ENCODE results near the gene PATL1. TPM values are rescaled to one million over a fixed set of nuclear protein-coding genes. Genes with fewer than 3 reads are reported as not detected.

The PATL1 gene, protein sequence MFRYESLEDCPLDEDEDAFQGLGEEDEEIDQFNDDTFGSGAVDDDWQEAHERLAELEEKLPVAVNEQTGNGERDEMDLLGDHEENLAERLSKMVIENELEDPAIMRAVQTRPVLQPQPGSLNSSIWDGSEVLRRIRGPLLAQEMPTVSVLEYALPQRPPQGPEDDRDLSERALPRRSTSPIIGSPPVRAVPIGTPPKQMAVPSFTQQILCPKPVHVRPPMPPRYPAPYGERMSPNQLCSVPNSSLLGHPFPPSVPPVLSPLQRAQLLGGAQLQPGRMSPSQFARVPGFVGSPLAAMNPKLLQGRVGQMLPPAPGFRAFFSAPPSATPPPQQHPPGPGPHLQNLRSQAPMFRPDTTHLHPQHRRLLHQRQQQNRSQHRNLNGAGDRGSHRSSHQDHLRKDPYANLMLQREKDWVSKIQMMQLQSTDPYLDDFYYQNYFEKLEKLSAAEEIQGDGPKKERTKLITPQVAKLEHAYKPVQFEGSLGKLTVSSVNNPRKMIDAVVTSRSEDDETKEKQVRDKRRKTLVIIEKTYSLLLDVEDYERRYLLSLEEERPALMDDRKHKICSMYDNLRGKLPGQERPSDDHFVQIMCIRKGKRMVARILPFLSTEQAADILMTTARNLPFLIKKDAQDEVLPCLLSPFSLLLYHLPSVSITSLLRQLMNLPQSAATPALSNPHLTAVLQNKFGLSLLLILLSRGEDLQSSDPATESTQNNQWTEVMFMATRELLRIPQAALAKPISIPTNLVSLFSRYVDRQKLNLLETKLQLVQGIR
- total RNA-seq: 12.0 and 14.9 TPM in 2 replicates

GRCh38 chr11:59668950-59669610 lies at the start of gene PATL1:
Gene PATL1 (minus strand): TSS chr11:59669037. CDS start chr11:59668895, 142 bp downstream.

DNA sequence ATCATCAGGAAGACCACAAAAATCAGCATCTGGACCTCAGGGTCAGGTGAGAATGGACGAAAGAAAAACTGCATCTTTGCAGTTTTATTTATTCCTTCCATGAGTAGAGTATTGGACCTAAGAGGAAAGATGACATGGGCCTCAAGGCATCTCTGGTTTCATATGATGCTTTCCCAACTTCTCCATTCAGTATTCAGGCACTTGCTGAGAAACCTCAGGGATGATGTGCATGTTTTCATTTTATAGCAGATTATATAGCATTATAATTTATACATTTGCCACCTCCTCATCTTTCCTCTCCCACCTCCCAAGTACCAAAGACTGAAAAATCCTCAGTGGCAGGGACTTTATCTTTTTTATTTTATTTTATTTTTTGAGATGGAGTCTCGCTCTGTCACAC lies 44.9 kb upstream of the PATL1 start, which contains the start of gene OR10V1:
TSS of gene OR10V1 (minus strand) at position 101 of the 400 bp plus-strand sequence. CDS start at position 101, 0 bp downstream.

GRCh38 chr11:59615637-59616395 lies 53.0 kb downstream of the PATL1 start, which contains the start of gene OSBP:
Gene OSBP (minus strand): TSS chr11:59615774. CDS start chr11:59615664, 110 bp downstream.

Other genes starting within 250 kb of the PATL1 start
- not detected in 2 replicates for gene OR5A2, start 242.6 kb downstream of the PATL1 start, total RNA-seq
- gene OR5A1, start 232.6 kb downstream of the PATL1 start, total RNA-seq: not detected in 2 replicates
- not detected in 2 replicates for gene OR4D6, start 212.1 kb downstream of the PATL1 start, total RNA-seq
- gene OR4D10, start 195.7 kb downstream of the PATL1 start, total RNA-seq: not detected in 2 replicates
- not detected in 2 replicates for gene OR4D11, start 165.5 kb downstream of the PATL1 start, total RNA-seq
- not detected in 2 replicates for gene OR4D9, start 157.5 kb downstream of the PATL1 start, total RNA-seq
- 20.7 and 29.5 TPM in 2 replicates for gene OSBP, start 53.3 kb downstream of the PATL1 start, total RNA-seq
- gene OR10V1, start 44.8 kb upstream of the PATL1 start, total RNA-seq: not detected in 2 replicates
- 6.7 and 8.1 TPM in 2 replicates for gene STX3, start 86.3 kb upstream of the PATL1 start, total RNA-seq
- 57.1 and 71.9 TPM in 2 replicates for gene MRPL16, start 141.7 kb upstream of the PATL1 start, total RNA-seq
- not detected in 2 replicates for gene CBLIF, start 176.5 kb upstream of the PATL1 start, total RNA-seq
- gene TCN1, start 197.4 kb upstream of the PATL1 start, total RNA-seq: not detected in 2 replicates
- gene OOSP3, start 209.7 kb upstream of the PATL1 start, total RNA-seq: not detected in 2 replicates